Measurements from ENCODE around the gene KRT20. TPM values are rescaled to one million over a fixed set of nuclear protein-coding genes. Genes with fewer than 3 reads are reported as not detected.

The KRT20 gene
- total and polyA plus RNA-seq, 2 of the 4 experiments (the other 2 are of a cell fraction), result not detected

- no peaks in the 10 kb centered on the region for H3K79me1 ChIP-seq (ENCODE audit: low read depth in 1 of 2, low read length in 2 of 2)
- no peak overlapping the region for H4K91ac ChIP-seq (ENCODE audit: insufficient read depth, low read depth, low read length)
- DNase-seq (no peak), ATAC-seq (ENCODE audit: low read depth) (no peak)
- H2BK120ac ChIP-seq (ENCODE audit: low read depth, low read length), result no peak overlapping the region
- POLR2A ChIA-PET (ENCODE audit: unreplicated experiment), result no interaction called here
- WGBS, 2 experiments (ENCODE audit: extremely low coverage in 2 of 2, insufficient read length in 1 of 2), result 22% methylated on average over 1 of the region's 4 CpGs; no CpG with 5 or more reads in 1 of the 2 experiments
- dilution Hi-C loops (cut with HindIII; ENCODE audit: low sequenced_read_pairs, unreplicated experiment) (no loop called here), in situ Hi-C loops (cut with MboI; ENCODE audit: low sequenced_read_pairs) (no loop called here), intact Hi-C loops (cut with micrococcal nuclease) (no loop called here)
- H3K9me1 ChIP-seq (ENCODE audit: insufficient read depth, low read length), result 0 out of 2 replicates have a peak, but pooled peaks cover 2% of the 10 kb centered on the region
- peaks cover under 1% of the 10 kb centered on the region; the same call in 1 of the 2 replicates for H3K4me1 ChIP-seq (ENCODE audit: control insufficient read depth, insufficient read depth, low read length)
- TF ChIP-seq RCOR1 (IDR thresholded peaks at IDR 0.05; ENCODE audit: insufficient replicate concordance, low read length) (no peak), POLR2A (IDR thresholded peaks at IDR 0.05; ENCODE audit: low read depth, low read length) (no peak), RAD21 (IDR thresholded peaks at IDR 0.05; ENCODE audit: low read length) (no peak)
- H2AFZ ChIP-seq (replicated peaks; ENCODE audit: low read length, poor library complexity), result no peak overlapping the region
- no TSS peak for BruUV-seq (replicated peaks)
- H2BK5ac ChIP-seq (ENCODE audit: low read depth, low read length, poor library complexity, severe bottlenecking), result no peak overlapping the region
- H3K9me3 ChIP-seq (ENCODE audit: control insufficient read depth, insufficient read depth, low read length), result no peaks in the 10 kb centered on the region
- H3K4me3 ChIP-seq (ENCODE audit: insufficient read depth, low read depth, low read length), result no peak overlapping the region
- H3K23ac ChIP-seq (ENCODE audit: low read depth, low read length), result no peak overlapping the region
- H2BK15ac ChIP-seq (ENCODE audit: low read depth, low read length), result no peak overlapping the region
- H4K8ac ChIP-seq (ENCODE audit: low read depth in 2 of 2, low read length in 2 of 2), result no peak overlapping the region
- no peaks in the 10 kb centered on the region; the same call in 1 of the 2 replicates for H3K27me3 ChIP-seq (ENCODE audit: control insufficient read depth, insufficient read depth, low read length)
- H3K56ac ChIP-seq (ENCODE audit: extremely low read depth, insufficient read depth, low read length), result no peak overlapping the region
- no peak overlapping the region for H2BK20ac ChIP-seq (ENCODE audit: low read depth, low read length)
- H3K36me3 ChIP-seq (ENCODE audit: control insufficient read depth, insufficient read depth, low read length), result no peaks in the 10 kb centered on the region
- H3K27ac ChIP-seq (ENCODE audit: insufficient read depth, low read length), result no peak overlapping the region
- no peak overlapping the region for H3K9ac ChIP-seq (ENCODE audit: low read depth, low read length)
- H4K5ac ChIP-seq (ENCODE audit: low read depth, low read length), result no peak overlapping the region
- H3K4ac ChIP-seq (ENCODE audit: low read depth, low read length), result no peak overlapping the region
- H3K18ac ChIP-seq (ENCODE audit: low read depth, low read length), result no peak overlapping the region
- no peak overlapping the region for H2AK9ac ChIP-seq (replicated peaks; ENCODE audit: low read depth, low read length, poor library complexity)
- no peak overlapping the region for H2AK5ac ChIP-seq (ENCODE audit: low read depth, low read length)
- H4K20me1 ChIP-seq (ENCODE audit: insufficient read depth, low read length), result no peaks in the 10 kb centered on the region
- no peak overlapping the region for H3K4me2 ChIP-seq (ENCODE audit: low read depth, low read length)
- CTCF ChIA-PET, result interaction anchor here (0.6 kb wide), 1 partner anchor 416 kb away, joined by 4 read pairs; no protein-coding TSS in a partner anchor
- no peak overlapping the region for H3K14ac ChIP-seq (replicated peaks; ENCODE audit: low read depth, low read length)
Measured at GRCh38 chr17:40844671-40845107, 40.4 kb downstream of the KRT20 start.
